A673 (cell line): ENCODE results near the gene WTAP. TPM values are rescaled to one million over a fixed set of nuclear protein-coding genes. Genes with fewer than 3 reads are reported as not detected.

ENCODE experiments used
- BruUV-seq: library from RNA; stranded (reverse); fragments of 400-500 nt; replicated peaks from 2 replicates; lab custom pipeline; 2021; lab: Mats Ljungman, UMichigan
- CTCF ChIA-PET: fragments of 300-600 bp; sonication (Branson Sonifier 250); formaldehyde crosslinking; loops from one replicate; lab custom pipeline; 2022; ENCODE audit warnings: antibody characterized with exemption; lab: Charles Lee
- POLR2A ChIA-PET: fragments of 300-600 bp; sonication (Branson Sonifier 250); formaldehyde crosslinking; loops from one replicate; lab custom pipeline; 2022; ENCODE audit warnings: antibody characterized with exemption; ENCODE audit not compliant: low non-redundant PET; lab: Charles Lee
- DNase-seq: peaks from one replicate; pipeline ENCODE4 v3.0.0-alpha.2; 2015; ENCODE audit warnings: low spot score
- H3K27ac ChIP-seq: fragments of 200-600 bp; sonication (generic); 2 replicates; pipeline ENCODE4 v1.5.1; 2016; ENCODE audit warnings: mixed run types, low read depth, mild to moderate bottlenecking, mixed read lengths, antibody characterized with exemption, low read length; ENCODE audit not compliant: poor library complexity, severe bottlenecking
- H3K27me3 ChIP-seq: fragments of 200-600 bp; sonication (generic); replicated peaks from 2 replicates; pipeline ENCODE4 v1.6.1; 2017; ENCODE audit warnings: mixed run types, low read depth, mild to moderate bottlenecking, mixed read lengths, antibody characterized with exemption, low read length; ENCODE audit not compliant: insufficient read depth, poor library complexity
- H3K36me3 ChIP-seq: fragments of 200-600 bp; sonication (generic); 2 replicates; pipeline ENCODE4 v1.6.1; 2016; ENCODE audit warnings: mixed run types, mild to moderate bottlenecking, mixed read lengths, antibody characterized with exemption, low read length; ENCODE audit not compliant: insufficient read depth, poor library complexity, severe bottlenecking
- H3K4me1 ChIP-seq: fragments of 200-600 bp; sonication (generic); 2 replicates; pipeline ENCODE4 v1.6.1; 2017; ENCODE audit warnings: mixed run types, mild to moderate bottlenecking, mixed read lengths, antibody characterized with exemption, low read length; ENCODE audit not compliant: insufficient read depth, poor library complexity, severe bottlenecking
- H3K4me3 ChIP-seq: fragments of 200-600 bp; sonication (generic); 2 replicates; pipeline ENCODE4 v1.5.1; 2016; ENCODE audit warnings: low read depth, mixed run types, mild to moderate bottlenecking, mixed read lengths, low read length; ENCODE audit not compliant: poor library complexity, severe bottlenecking
- H3K9me3 ChIP-seq: fragments of 200-600 bp; sonication (generic); 2 replicates; pipeline ENCODE4 v1.6.1; 2016; ENCODE audit warnings: mixed run types, low read depth, mild to moderate bottlenecking, mixed read lengths, antibody characterized with exemption, low read length; ENCODE audit not compliant: poor library complexity, severe bottlenecking
- EZH2 ChIP-seq: fragments of 200-600 bp; sonication (generic); IDR thresholded peaks from 2 replicates; pipeline ENCODE4 v1.6.1; 2017; ENCODE audit warnings: borderline replicate concordance, low read depth, mild to moderate bottlenecking, mixed read lengths, antibody characterized with exemption, low read length; ENCODE audit not compliant: poor library complexity, severe bottlenecking
- intact Hi-C: fragments of 100-400 bp; cut with micrococcal nuclease; formaldehyde crosslinking; loops from one replicate; pipeline ENCODE4 v1.10.0; 2022; ENCODE audit not compliant: unreplicated experiment
- total RNA-seq: library from RNA; stranded (reverse); gene quantifications from 2 replicates; pipeline ENCODE4 v1.2.3, GENCODE V29; 2021
- TF ChIP-seq, protein P1 (sequence below): fragments of 300-800, 200-600 bp; sonication (generic); conservative IDR thresholded peaks from 2 replicates; pipeline ENCODE4 v1.5.1; 2017; ENCODE audit warnings: low read depth, mild to moderate bottlenecking, antibody characterized with exemption, low read length, moderate library complexity, mixed read lengths

Gene WTAP
- total RNA-seq, 1 experiment from 2014 or later, result 109 TPM

DNA sequence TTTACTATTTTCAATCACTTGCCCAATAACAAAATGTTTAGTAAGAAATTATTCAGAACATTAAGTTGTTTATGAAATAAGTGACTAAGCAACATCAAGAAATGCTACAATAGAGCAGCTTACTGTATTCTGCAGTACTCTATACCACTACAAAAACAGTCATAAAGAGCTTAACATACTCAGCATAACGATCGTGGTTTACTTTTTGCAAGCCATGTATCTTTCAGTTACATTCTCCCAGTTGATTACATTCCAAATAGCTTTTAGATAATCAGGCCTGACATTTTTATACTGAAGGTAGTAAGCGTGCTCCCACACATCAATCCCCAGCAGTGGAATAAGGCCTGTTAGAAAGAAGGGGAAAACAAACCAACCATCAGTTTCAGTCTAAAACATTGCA is 45.0 kb upstream of the WTAP start:
- no TSS peak for BruUV-seq
- H3K27ac ChIP-seq, result no peak overlapping the region
- ChIA-PET CTCF (no interaction called here), POLR2A (interaction anchor here (0.7 kb wide), 1 partner anchor 514 kb away, joined by 3 read pairs; no protein-coding TSS in a partner anchor)
- intact Hi-C loops, result no loop called here
- no peaks in the 10 kb centered on the region for H3K9me3 ChIP-seq
- H3K36me3 ChIP-seq, result peaks cover 51% of the 10 kb centered on the region
- no peaks in the 10 kb centered on the region for H3K4me1 ChIP-seq
- no peak for DNase-seq
- no peak for TF ChIP-seq EZH2
- TF ChIP-seq, protein P1, sequence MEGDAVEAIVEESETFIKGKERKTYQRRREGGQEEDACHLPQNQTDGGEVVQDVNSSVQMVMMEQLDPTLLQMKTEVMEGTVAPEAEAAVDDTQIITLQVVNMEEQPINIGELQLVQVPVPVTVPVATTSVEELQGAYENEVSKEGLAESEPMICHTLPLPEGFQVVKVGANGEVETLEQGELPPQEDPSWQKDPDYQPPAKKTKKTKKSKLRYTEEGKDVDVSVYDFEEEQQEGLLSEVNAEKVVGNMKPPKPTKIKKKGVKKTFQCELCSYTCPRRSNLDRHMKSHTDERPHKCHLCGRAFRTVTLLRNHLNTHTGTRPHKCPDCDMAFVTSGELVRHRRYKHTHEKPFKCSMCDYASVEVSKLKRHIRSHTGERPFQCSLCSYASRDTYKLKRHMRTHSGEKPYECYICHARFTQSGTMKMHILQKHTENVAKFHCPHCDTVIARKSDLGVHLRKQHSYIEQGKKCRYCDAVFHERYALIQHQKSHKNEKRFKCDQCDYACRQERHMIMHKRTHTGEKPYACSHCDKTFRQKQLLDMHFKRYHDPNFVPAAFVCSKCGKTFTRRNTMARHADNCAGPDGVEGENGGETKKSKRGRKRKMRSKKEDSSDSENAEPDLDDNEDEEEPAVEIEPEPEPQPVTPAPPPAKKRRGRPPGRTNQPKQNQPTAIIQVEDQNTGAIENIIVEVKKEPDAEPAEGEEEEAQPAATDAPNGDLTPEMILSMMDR, result no peak
- no peaks in the 10 kb centered on the region for H3K27me3 ChIP-seq
- no peak overlapping the region for H3K4me3 ChIP-seq

DNA sequence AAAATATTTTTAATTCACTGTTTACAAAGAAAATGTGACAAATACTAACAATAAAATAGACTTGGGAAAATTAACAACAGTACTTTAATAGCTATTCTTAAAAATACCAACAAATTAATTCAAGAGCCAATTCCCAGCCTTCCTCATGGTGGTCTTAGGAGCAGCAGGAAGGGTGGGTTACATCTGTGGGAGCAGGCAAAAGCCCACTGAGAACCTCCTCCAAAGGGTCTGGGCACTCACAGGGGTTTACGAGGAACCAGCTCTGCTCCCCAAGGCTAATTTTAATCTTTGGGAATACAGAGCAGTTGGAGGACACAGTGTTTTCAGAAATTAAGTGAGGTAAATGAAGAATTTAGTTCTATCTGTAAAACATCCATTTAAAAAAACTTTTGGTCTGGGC is 44.5 kb upstream of the WTAP start:
- CTCF ChIA-PET, result no interaction called here
- POLR2A ChIA-PET, result no interaction called here
- Histone ChIP-seq H3K27me3 (no peaks in the 10 kb centered on the region), H3K36me3 (peaks cover 51% of the 10 kb centered on the region), H3K4me1 (no peaks in the 10 kb centered on the region), H3K27ac (no peak overlapping the region), H3K4me3 (no peak overlapping the region), H3K9me3 (no peaks in the 10 kb centered on the region)
- DNase-seq, result no peak
- TF ChIP-seq EZH2, result no peak
- TF ChIP-seq, protein P1, result no peak
- BruUV-seq, result no TSS peak
- intact Hi-C loops, result no loop called here

GRCh38 chr6:159684013-159684304 is 43.3 kb upstream of the WTAP start:
- intact Hi-C loops, result no loop called here
- Histone ChIP-seq H3K27ac (no peak overlapping the region), H3K9me3 (no peaks in the 10 kb centered on the region), H3K36me3 (peaks cover 49% of the 10 kb centered on the region), H3K4me3 (no peak overlapping the region), H3K4me1 (no peaks in the 10 kb centered on the region), H3K27me3 (no peaks in the 10 kb centered on the region)
- DNase-seq, result no peak
- ChIA-PET POLR2A (no interaction called here), CTCF (no interaction called here)
- TF ChIP-seq, protein P1, result no peak
- TF ChIP-seq EZH2, result no peak
- BruUV-seq, result no TSS peak

GRCh38 chr6:159686040-159686439 is 41.3 kb upstream of the WTAP start:
- TF ChIP-seq, protein P1, result no peak
- TF ChIP-seq EZH2, result no peak
- no peak for DNase-seq
- ChIA-PET POLR2A (no interaction called here), CTCF (no interaction called here)
- intact Hi-C loops, result no loop called here
- no peaks in the 10 kb centered on the region for H3K9me3 ChIP-seq
- no peaks in the 10 kb centered on the region for H3K27me3 ChIP-seq
- no TSS peak for BruUV-seq
- H3K27ac ChIP-seq, result no peak overlapping the region
- peaks cover 46% of the 10 kb centered on the region for H3K36me3 ChIP-seq
- no peak overlapping the region for H3K4me3 ChIP-seq
- no peaks in the 10 kb centered on the region for H3K4me1 ChIP-seq
